H9 (cell line): ENCODE results near the gene RAPH1. TPM values are rescaled to one million over a fixed set of nuclear protein-coding genes. Genes with fewer than 3 reads are reported as not detected.
A peak's percentile ranks its signal among the peaks of the same experiment; 100 is the strongest.

ENCODE experiments used
- DNase-seq: peaks from one replicate; pipeline ENCODE4 v3.0.0-alpha.2; 2017
- H2AFZ ChIP-seq: one replicate; pipeline ENCODE4 v1.6.1; 2013; ENCODE audit warnings: mild to moderate bottlenecking, low read length, control low read depth, moderate library complexity
- H2AK5ac ChIP-seq: 2 replicates; pipeline ENCODE4 v1.6.1; 2013; ENCODE audit warnings: low read length, control low read depth, mixed read lengths; ENCODE audit not compliant: insufficient read length
- H2BK120ac ChIP-seq: one replicate; pipeline ENCODE4 v1.6.1; 2013; ENCODE audit warnings: low read depth, mild to moderate bottlenecking, low read length, control low read depth, inconsistent platforms; ENCODE audit not compliant: poor library complexity, severe bottlenecking
- H2BK12ac ChIP-seq: 2 replicates; pipeline ENCODE4 v1.6.1; 2013; ENCODE audit warnings: low read length, control low read depth, mixed read lengths, low read depth; ENCODE audit not compliant: insufficient read length
- H2BK15ac ChIP-seq: 2 replicates; pipeline ENCODE4 v1.6.1; 2013; ENCODE audit warnings: low read depth, low read length, control low read depth
- H2BK20ac ChIP-seq: one replicate; pipeline ENCODE4 v1.6.1; 2013; ENCODE audit warnings: low read depth, mild to moderate bottlenecking, low read length, control low read depth, inconsistent platforms; ENCODE audit not compliant: poor library complexity, severe bottlenecking
- H2BK5ac ChIP-seq: 2 replicates; pipeline ENCODE4 v1.6.1; 2013; ENCODE audit warnings: low read length, control low read depth, mixed read lengths; ENCODE audit not compliant: insufficient read length
- H3K14ac ChIP-seq: 2 replicates; pipeline ENCODE4 v1.6.1; 2013; ENCODE audit warnings: low read length, control low read depth; ENCODE audit not compliant: insufficient read depth
- H3K18ac ChIP-seq: 2 replicates; pipeline ENCODE4 v1.6.1; 2013; ENCODE audit warnings: low read depth, mild to moderate bottlenecking, mixed read lengths, low read length, control low read depth; ENCODE audit not compliant: insufficient read length
- H3K23ac ChIP-seq: 2 replicates; pipeline ENCODE4 v1.6.1; 2013; ENCODE audit warnings: low read length, control low read depth, mixed read lengths, low read depth; ENCODE audit not compliant: insufficient read length
- H3K23me2 ChIP-seq: 2 replicates; pipeline ENCODE4 v1.6.1; 2013; ENCODE audit warnings: low read depth, mild to moderate bottlenecking, mixed read lengths, low read length, control low read depth; ENCODE audit not compliant: insufficient read length, poor library complexity, severe bottlenecking
- H3K27ac ChIP-seq: 2 replicates; pipeline ENCODE4 v1.5.1; 2013; ENCODE audit warnings: low read length, control low read depth, mixed read lengths, low read depth; ENCODE audit not compliant: insufficient read length
- H3K27me3 ChIP-seq: 2 replicates; pipeline ENCODE4 v1.6.1; 2013; ENCODE audit warnings: low read length, control low read depth, inconsistent platforms; ENCODE audit not compliant: insufficient read depth
- H3K4ac ChIP-seq: 2 replicates; pipeline ENCODE4 v1.6.1; 2013; ENCODE audit warnings: low read depth, mild to moderate bottlenecking, control low read depth, inconsistent platforms, low read length, moderate library complexity
- H3K4me1 ChIP-seq: 2 replicates; pipeline ENCODE4 v1.6.1; 2013; ENCODE audit warnings: low read length, control low read depth, inconsistent platforms; ENCODE audit not compliant: insufficient read depth
- H3K4me2 ChIP-seq: 2 replicates; pipeline ENCODE4 v1.6.1; 2013; ENCODE audit warnings: low read length, control low read depth, mixed read lengths; ENCODE audit not compliant: insufficient read length, insufficient read depth
- H3K56ac ChIP-seq: 2 replicates; pipeline ENCODE4 v1.6.1; 2013; ENCODE audit warnings: low read depth, mild to moderate bottlenecking, mixed read lengths, low read length, control low read depth; ENCODE audit not compliant: insufficient read length
- H3K79me1 ChIP-seq: 2 replicates; pipeline ENCODE4 v1.6.1; 2013; ENCODE audit warnings: low read depth, mild to moderate bottlenecking, moderate library complexity, low read length, control low read depth, inconsistent platforms; ENCODE audit not compliant: insufficient read depth, poor library complexity, severe bottlenecking
- H3K79me2 ChIP-seq: 2 replicates; pipeline ENCODE4 v1.6.1; 2013; ENCODE audit warnings: low read length, control low read depth, inconsistent platforms; ENCODE audit not compliant: insufficient read depth
- H3K9ac ChIP-seq: 2 replicates; pipeline ENCODE4 v1.6.1; 2013; ENCODE audit warnings: low read length, control low read depth, mixed read lengths; ENCODE audit not compliant: insufficient read length; ENCODE audit errors: extremely low read depth
- H3K9me3 ChIP-seq: one replicate; pipeline ENCODE4 v1.6.1; 2013; ENCODE audit warnings: low read depth, low read length, inconsistent platforms; ENCODE audit not compliant: control insufficient read depth
- H3T11ph ChIP-seq: one replicate; pipeline ENCODE4 v1.6.1; 2013; ENCODE audit warnings: mild to moderate bottlenecking, low read length, control low read depth, inconsistent platforms
- H4K20me1 ChIP-seq: one replicate; pipeline ENCODE4 v1.6.1; 2013; ENCODE audit not compliant: control insufficient read depth, insufficient read length, insufficient read depth
- H4K5ac ChIP-seq: 2 replicates; pipeline ENCODE4 v1.6.1; 2013; ENCODE audit warnings: low read depth, mild to moderate bottlenecking, mixed read lengths, low read length, control low read depth; ENCODE audit not compliant: insufficient read length
- H4K8ac ChIP-seq: replicated peaks from 2 replicates; pipeline ENCODE4 v1.6.1; 2013; ENCODE audit warnings: low read length, control low read depth, mixed read lengths, low read depth; ENCODE audit not compliant: insufficient read length
- H4K91ac ChIP-seq: 2 replicates; pipeline ENCODE4 v1.6.1; 2013; ENCODE audit warnings: low read depth, mild to moderate bottlenecking, moderate library complexity, mixed read lengths, low read length, control low read depth; ENCODE audit not compliant: insufficient read length
- H3K27ac Mint-ChIP-seq, 3 experiments: 2 replicates in 2 of 3; 3 replicates in 1 of 3; pipeline ENCODE4 v1.8.0; 2020 to 2021; ENCODE audit warnings: mixed read lengths in 3 of 3, mild to moderate bottlenecking in 1 of 3, moderate library complexity in 1 of 3
- H3K27me3 Mint-ChIP-seq: 2 replicates; pipeline ENCODE4 v1.8.0; 2021; ENCODE audit warnings: low read depth, mild to moderate bottlenecking, moderate library complexity, mixed read lengths
- H3K36me3 Mint-ChIP-seq, 3 experiments: 2 replicates in 2 of 3; 3 replicates in 1 of 3; pipeline ENCODE4 v1.8.0; 2020 to 2021; ENCODE audit warnings: low read depth in 3 of 3, mixed read lengths in 3 of 3; ENCODE audit not compliant: insufficient read depth in 1 of 3
- H3K4me1 Mint-ChIP-seq, 2 experiments: 2 replicates each; pipeline ENCODE4 v1.8.0; 2020; ENCODE audit warnings: mixed read lengths in 2 of 2
- H3K4me3 Mint-ChIP-seq, 2 experiments: 2 replicates in 1 of 2; 3 replicates in 1 of 2; pipeline ENCODE4 v1.8.0; 2020 to 2021; ENCODE audit warnings: mild to moderate bottlenecking in 2 of 2, mixed read lengths in 2 of 2, moderate library complexity in 1 of 2
- H3K9me3 Mint-ChIP-seq, 2 experiments: 2 replicates in 1 of 2; 3 replicates in 1 of 2; pipeline ENCODE4 v1.8.0; 2020; ENCODE audit warnings: mild to moderate bottlenecking in 2 of 2, mixed read lengths in 2 of 2, moderate library complexity in 1 of 2
- WGBS: extraction: QIAGEN DNeasy Blood & Tissue Kit; methylation state at CpG from one replicate; pipeline ENCODE4 v1.1.7; 2013; ENCODE audit warnings: missing lambda C conversion rate, low lambda C conversion rate, mixed read lengths; ENCODE audit not compliant: insufficient read length; ENCODE audit errors: extremely low coverage; 5-methylcytosine and 5-hydroxymethylcytosine counted together
- total RNA-seq: library from RNA; stranded (reverse); gene quantifications from 2 replicates; pipeline ENCODE4 v1.2.1, GENCODE V29; 2021
- TF ChIP-seq, protein P1 (sequence below): fragments of 200-600 bp; sonication (generic); conservative IDR thresholded peaks from 3 replicates; pipeline ENCODE4 v1.8.0; 2021; ENCODE audit warnings: antibody characterized with exemption, mild to moderate bottlenecking

The RAPH1 gene
- total RNA-seq, 1 experiment from 2014 or later: 17.1 TPM

DNA sequence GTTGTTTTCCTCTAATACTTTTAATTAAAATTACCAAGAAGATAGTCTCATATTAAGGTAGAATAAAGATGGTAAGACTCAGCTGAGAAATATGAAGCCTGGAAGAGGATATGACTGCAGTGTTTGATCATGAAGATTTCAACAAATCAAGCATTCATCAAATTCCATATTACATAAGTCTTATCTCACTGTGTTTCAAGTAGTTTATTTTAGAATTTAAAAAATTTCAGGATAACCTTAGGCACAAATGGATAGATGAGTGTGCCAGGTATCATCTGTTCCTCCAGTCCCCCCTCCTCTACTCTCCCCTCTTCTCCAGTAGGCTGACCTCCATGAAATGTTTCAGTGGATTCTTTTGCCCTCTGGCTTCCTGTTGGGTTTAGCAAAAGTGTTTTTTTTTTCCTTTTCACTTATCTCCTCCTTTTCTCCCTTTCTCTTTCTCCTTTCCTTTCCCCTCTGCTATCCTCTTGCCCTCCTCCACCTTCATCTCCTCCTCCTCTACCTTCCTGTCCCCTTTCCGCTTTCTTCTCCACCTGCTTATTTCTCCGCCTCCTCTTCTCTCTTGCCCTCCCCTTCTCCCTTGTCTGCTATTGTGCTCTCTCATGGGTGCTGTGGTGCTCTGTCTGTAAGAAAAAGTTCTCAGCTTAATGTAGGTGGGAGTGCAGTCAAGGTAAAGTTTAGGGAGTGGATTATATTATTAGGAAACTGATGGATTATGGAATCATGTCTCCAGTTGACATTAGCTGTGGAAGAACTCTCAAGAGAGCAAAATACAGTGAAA, 134.1 kb downstream of the RAPH1 start:
- no peak overlapping the region for H3K23ac ChIP-seq
- H3K79me1 ChIP-seq: peaks cover 3% of the 10 kb centered on the region
- no peak overlapping the region for H3K4me3 Mint-ChIP-seq
- H4K20me1 ChIP-seq: no peaks in the 10 kb centered on the region
- peak overlapping the region in 1 of 3 experiments; percentile 17; a peak in 2 of 7 replicates for H3K27ac Mint-ChIP-seq
- no peak overlapping the region for H3T11ph ChIP-seq
- TF ChIP-seq, protein P1, sequence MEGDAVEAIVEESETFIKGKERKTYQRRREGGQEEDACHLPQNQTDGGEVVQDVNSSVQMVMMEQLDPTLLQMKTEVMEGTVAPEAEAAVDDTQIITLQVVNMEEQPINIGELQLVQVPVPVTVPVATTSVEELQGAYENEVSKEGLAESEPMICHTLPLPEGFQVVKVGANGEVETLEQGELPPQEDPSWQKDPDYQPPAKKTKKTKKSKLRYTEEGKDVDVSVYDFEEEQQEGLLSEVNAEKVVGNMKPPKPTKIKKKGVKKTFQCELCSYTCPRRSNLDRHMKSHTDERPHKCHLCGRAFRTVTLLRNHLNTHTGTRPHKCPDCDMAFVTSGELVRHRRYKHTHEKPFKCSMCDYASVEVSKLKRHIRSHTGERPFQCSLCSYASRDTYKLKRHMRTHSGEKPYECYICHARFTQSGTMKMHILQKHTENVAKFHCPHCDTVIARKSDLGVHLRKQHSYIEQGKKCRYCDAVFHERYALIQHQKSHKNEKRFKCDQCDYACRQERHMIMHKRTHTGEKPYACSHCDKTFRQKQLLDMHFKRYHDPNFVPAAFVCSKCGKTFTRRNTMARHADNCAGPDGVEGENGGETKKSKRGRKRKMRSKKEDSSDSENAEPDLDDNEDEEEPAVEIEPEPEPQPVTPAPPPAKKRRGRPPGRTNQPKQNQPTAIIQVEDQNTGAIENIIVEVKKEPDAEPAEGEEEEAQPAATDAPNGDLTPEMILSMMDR: no peak
- H2AK5ac ChIP-seq: no peak overlapping the region
- no peak overlapping the region for H3K4ac ChIP-seq
- H3K79me2 ChIP-seq: no peaks in the 10 kb centered on the region
- no peak overlapping the region for H2AFZ ChIP-seq
- no peaks in the 10 kb centered on the region for H3K27me3 ChIP-seq
- H3K56ac ChIP-seq: no peak overlapping the region
- no peak overlapping the region for H2BK5ac ChIP-seq
- no peak overlapping the region for H3K4me2 ChIP-seq
- H2BK12ac ChIP-seq: no peak overlapping the region
- H3K9me3 ChIP-seq: no peaks in the 10 kb centered on the region
- H4K91ac ChIP-seq: no peak overlapping the region
- H3K4me1 ChIP-seq: no peaks in the 10 kb centered on the region
- no CpG with 5 or more reads among the region's 2 CpGs for WGBS
- no peak overlapping the region for H3K9ac ChIP-seq
- no peak overlapping the region for H4K5ac ChIP-seq
- H3K27me3 Mint-ChIP-seq: no peaks in the 10 kb centered on the region
- H3K14ac ChIP-seq: no peak overlapping the region
- no peak overlapping the region for H3K27ac ChIP-seq
- peaks cover 5 to 9% of the 10 kb centered on the region in 2 experiments for H3K4me1 Mint-ChIP-seq
- no peak overlapping the region for H3K18ac ChIP-seq
- H2BK15ac ChIP-seq: no peak overlapping the region
- H3K36me3 Mint-ChIP-seq: peaks cover 27 to 58% (median 53%) of the 10 kb centered on the region in 3 experiments
- no peak overlapping the region for H4K8ac ChIP-seq
- no peak for DNase-seq
- H2BK20ac ChIP-seq: no peak overlapping the region
- no peaks in the 10 kb centered on the region for H3K23me2 ChIP-seq
- no peaks in the 10 kb centered on the region for H3K9me3 Mint-ChIP-seq
- H2BK120ac ChIP-seq: no peak overlapping the region
